ENCODE measurements around the gene TAS2R38. TPM values are rescaled to one million over a fixed set of nuclear protein-coding genes. Genes with fewer than 3 reads are reported as not detected.

Gene TAS2R38
- total RNA-seq, 1 donor from 2014 or later: not detected

Other genes starting within 250 kb of the TAS2R38 start
- 164 and 250 TPM in 2 replicates for gene SSBP1, start 235.4 kb downstream of the TAS2R38 start, total RNA-seq
- gene TAS2R3, start 209.7 kb downstream of the TAS2R38 start, total RNA-seq: 0.35 TPM in 1 of 2 replicates, not detected in the other
- 0.29 and 0.58 TPM in 2 replicates for gene TAS2R4, start 197.1 kb downstream of the TAS2R38 start, total RNA-seq
- gene TAS2R5, start 183.6 kb downstream of the TAS2R38 start, total RNA-seq: 0.34 and 1.1 TPM in 2 replicates
- gene PRSS37, start 132.3 kb downstream of the TAS2R38 start, total RNA-seq: not detected in 2 replicates
- not detected in 2 replicates for gene OR9A4, start 57.4 kb downstream of the TAS2R38 start, total RNA-seq
- not detected in 2 replicates for gene CLEC5A, start 26.8 kb downstream of the TAS2R38 start, total RNA-seq
- gene MGAM, start 22.1 kb upstream of the TAS2R38 start, total RNA-seq: 0.06 TPM in 1 of 2 replicates, not detected in the other
- gene MGAM2, start 137.9 kb upstream of the TAS2R38 start, total RNA-seq: not detected in 2 replicates